HepG2 (cell line): ENCODE data around the gene GNL1. TPM values are rescaled to one million over a fixed set of nuclear protein-coding genes. Genes with fewer than 3 reads are reported as not detected.

Experiments
- E2F1 ChIP-seq: sonication (generic); formaldehyde crosslinking; IDR thresholded peaks from 2 replicates; pipeline ENCODE4 v1.5.0; 2020; ENCODE audit warnings: missing genetic modification reagents
- EEA1 ChIP-seq: sonication (generic); formaldehyde crosslinking; IDR thresholded peaks from 2 replicates; pipeline ENCODE4 v1.5.1; 2020; ENCODE audit warnings: mild to moderate bottlenecking, missing genetic modification reagents, borderline replicate concordance
- HMGXB3 ChIP-seq: sonication (generic); formaldehyde crosslinking; IDR thresholded peaks from 2 replicates; pipeline ENCODE4 v1.4.0; 2020; ENCODE audit warnings: missing genetic modification reagents, borderline replicate concordance
- KLF15 ChIP-seq: sonication (generic); formaldehyde crosslinking; IDR thresholded peaks from 2 replicates; pipeline ENCODE4 v1.8.1; 2023; ENCODE audit warnings: borderline replicate concordance, mild to moderate bottlenecking, inconsistent platforms, missing genetic modification reagents, mixed read lengths
- MATR3 ChIP-seq: sonication (generic); formaldehyde crosslinking; IDR thresholded peaks from 2 replicates; pipeline ENCODE4 v1.4.0; 2020; ENCODE audit warnings: missing genetic modification reagents
- ONECUT2 ChIP-seq: sonication (generic); formaldehyde crosslinking; IDR thresholded peaks from 2 replicates; pipeline ENCODE4 v1.4.0; 2020; ENCODE audit warnings: missing genetic modification reagents
- PAWR ChIP-seq: sonication (generic); formaldehyde crosslinking; IDR thresholded peaks from 2 replicates; pipeline ENCODE4 v1.4.0; 2020; ENCODE audit warnings: missing genetic modification reagents, mild to moderate bottlenecking, borderline replicate concordance
- RBM39 ChIP-seq: fragments of 200-400 bp; formaldehyde crosslinking; IDR thresholded peaks from one replicate; pipeline ENCODE4 v1.6.1; 2018; ENCODE audit warnings: antibody characterized with exemption, mild to moderate bottlenecking, low read depth, low read length; ENCODE audit not compliant: poor library complexity, severe bottlenecking
- SALL1 ChIP-seq: sonication (generic); formaldehyde crosslinking; IDR thresholded peaks from 2 replicates; pipeline ENCODE4 v1.8.0; 2022; ENCODE audit warnings: mild to moderate bottlenecking, missing genetic modification reagents
- THAP8 ChIP-seq: sonication (generic); formaldehyde crosslinking; IDR thresholded peaks from 2 replicates; pipeline ENCODE4 v1.5.1; 2020; ENCODE audit warnings: missing genetic modification reagents, mild to moderate bottlenecking, borderline replicate concordance
- TOE1 ChIP-seq: sonication (generic); formaldehyde crosslinking; IDR thresholded peaks from 2 replicates; pipeline ENCODE4 v1.4.0; 2020; ENCODE audit warnings: mild to moderate bottlenecking, missing genetic modification reagents
- ZBTB3 ChIP-seq: sonication (generic); formaldehyde crosslinking; IDR thresholded peaks from 2 replicates; pipeline ENCODE4 v1.4.0; 2020; ENCODE audit warnings: low read depth, mild to moderate bottlenecking, moderate library complexity, missing genetic modification reagents, borderline replicate concordance
- ZBTB37 ChIP-seq: sonication (generic); formaldehyde crosslinking; IDR thresholded peaks from 2 replicates; pipeline ENCODE4 v1.4.0; 2020; ENCODE audit warnings: mild to moderate bottlenecking, missing genetic modification reagents
- ZBTB38 ChIP-seq: sonication (generic); formaldehyde crosslinking; IDR thresholded peaks from 2 replicates; pipeline ENCODE4 v1.5.1; 2020; ENCODE audit warnings: mild to moderate bottlenecking, missing genetic modification reagents
- ZNF20 ChIP-seq: sonication (generic); formaldehyde crosslinking; IDR thresholded peaks from 2 replicates; pipeline ENCODE4 v1.4.0; 2020; ENCODE audit warnings: mild to moderate bottlenecking, moderate library complexity, missing genetic modification reagents
- ZNF251 ChIP-seq: sonication (generic); formaldehyde crosslinking; IDR thresholded peaks from 2 replicates; pipeline ENCODE4 v1.9.0; 2021; ENCODE audit warnings: mild to moderate bottlenecking, missing genetic modification reagents
- ZNF260 ChIP-seq: sonication (generic); formaldehyde crosslinking; IDR thresholded peaks from 2 replicates; pipeline ENCODE4 v1.4.0; 2020; ENCODE audit warnings: missing genetic modification reagents, low read depth, mild to moderate bottlenecking, borderline replicate concordance
- ZNF354B ChIP-seq: sonication (generic); formaldehyde crosslinking; IDR thresholded peaks from 2 replicates; pipeline ENCODE4 v1.8.0; 2022; ENCODE audit warnings: mild to moderate bottlenecking, missing genetic modification reagents
- ZNF552 ChIP-seq: sonication (generic); formaldehyde crosslinking; IDR thresholded peaks from 2 replicates; pipeline ENCODE4 v1.9.0; 2022; ENCODE audit warnings: missing genetic modification reagents, mild to moderate bottlenecking, borderline replicate concordance
- ZNF761 ChIP-seq: sonication (generic); formaldehyde crosslinking; conservative IDR thresholded peaks from 2 replicates; pipeline ENCODE4 v1.4.0; 2020; ENCODE audit warnings: mild to moderate bottlenecking, missing genetic modification reagents
- ZNF883 ChIP-seq: sonication (generic); formaldehyde crosslinking; IDR thresholded peaks from 2 replicates; pipeline ENCODE4 v1.5.1; 2020; ENCODE audit warnings: mild to moderate bottlenecking, missing genetic modification reagents; ENCODE audit errors: not compliant biosample characterization
- polyA plus RNA-seq, 8 experiments: library from polyadenylated mRNA; depleted of rRNA in 3 of 8; stranded (reverse) in 7 of 8; unstranded in 1 of 8; fragments of >200 nt; fragmentation: Illumina TruSeq in 4 of 8; extraction: Trizol in 4 of 8; gene quantifications; 2 replicates each; pipeline versions ENCODE4 v1.2.1 to v1.2.3, GENCODE V29; 2011 to 2016; ENCODE audit warnings: low read depth in 4 of 8, missing spikeins in 1 of 8, mixed read lengths in 1 of 8; ENCODE audit not compliant: insufficient read depth in 1 of 8
- total RNA-seq, 5 experiments: library from RNA; depleted of rRNA; stranded (reverse); fragments of >200 nt; fragmentation: Illumina TruSeq; extraction: Trizol; gene quantifications; 2 replicates each; pipeline ENCODE4 v1.2.3, GENCODE V29; 2016; ENCODE audit warnings: low read depth in 1 of 5

GNL1 gene
- total and polyA plus RNA-seq, 2 of the 13 experiments (the other 11 are each of a cell fraction or from before 2014, with no cell fraction given), result 35.0 to 55.6 TPM

- TF ChIP-seq TOE1, result no peak
- TF ChIP-seq ZNF883, result no peak
- no peak for TF ChIP-seq HMGXB3 (CRISPR knock-in tag)
- TF ChIP-seq MATR3 (CRISPR knock-in tag), result no peak
- peak; percentile 68 for TF ChIP-seq SALL1
- TF ChIP-seq ZNF260 (CRISPR knock-in tag), result no peak
- 0 out of 2 replicates have a peak, but pooled peaks have one; percentile 79 for TF ChIP-seq KLF15 (CRISPR knock-in tag)
- TF ChIP-seq ZNF20, result no peak; the same call in 1 of the 2 replicates
- no peak for TF ChIP-seq ZBTB37
- TF ChIP-seq ZNF354B (CRISPR knock-in tag), result peak; percentile 65; the same call in 1 of the 2 replicates
- peak; percentile 89 for TF ChIP-seq ZNF761 (CRISPR knock-in tag)
- 0 out of 2 replicates have a peak, but pooled peaks have one; percentile 27 for TF ChIP-seq ZBTB38
- TF ChIP-seq ZNF552 (CRISPR knock-in tag), result no peak
- TF ChIP-seq ZBTB3 (CRISPR knock-in tag), result no peak
- TF ChIP-seq ZNF251, result no peak
- peak; percentile 65; the same call in 1 of the 2 replicates for TF ChIP-seq THAP8 (CRISPR knock-in tag)
- no peak for TF ChIP-seq RBM39
- no peak for TF ChIP-seq PAWR (CRISPR knock-in tag)
- TF ChIP-seq ONECUT2 (CRISPR knock-in tag), result no peak
- peak; percentile 76 for TF ChIP-seq E2F1 (CRISPR knock-in tag)
- TF ChIP-seq EEA1 (CRISPR knock-in tag), result no peak
These were observed at the start of gene GNL1 (continued) for GRCh38 chr6:30556066-30556905.
